A549 (cell line): Measurements from ENCODE around the gene RADIL. TPM values are rescaled to one million over a fixed set of nuclear protein-coding genes. Genes with fewer than 3 reads are reported as not detected.

Source experiments
- ATAC-seq, 2 experiments: fragments of 200-7000 bp in 1 of 2; fragments of >200 bp in 1 of 2; cut with Nextera tagmentation in 1 of 2; cut with Tn5 transposase in 1 of 2; 3 replicates each; pipeline versions ENCODE4 v1.8.0 to v1.9.1; 2018 to 2020; ENCODE audit warnings: mild to moderate bottlenecking in 1 of 2, moderate library complexity in 1 of 2
- CTCF ChIA-PET: fragments of 300-600 bp; sonication (Branson Sonifier 250); formaldehyde crosslinking; extraction: SDS; loops from one replicate; lab custom pipeline; 2021; ENCODE audit warnings: antibody characterized with exemption, inconsistent platforms; lab: Yijun Ruan, JAX
- POLR2A ChIA-PET: fragments of 350-600 bp; formaldehyde crosslinking; extraction: SDS; loops from one replicate; lab custom pipeline; 2021; ENCODE audit warnings: antibody characterized with exemption, inconsistent platforms; lab: Yijun Ruan, JAX
- DNase-seq, 2 experiments: peaks; one replicate each; pipeline versions ENCODE4 v3.0.0 to v3.0.0-alpha.2; 2011 to 2016; ENCODE audit warnings: low read depth in 1 of 2, low spot score in 1 of 2
- FAIRE-seq: peaks from 2 replicates; lab custom pipeline; 2011; peaks lifted over from hg19 to GRCh38; lab: Jason Lieb, UNC
- H3K27ac ChIP-seq, 2 experiments: fragments of >200 bp; sonication (Bioruptor Twin); formaldehyde crosslinking; 3 replicates each; pipeline ENCODE4 v1.5.1; 2016 to 2017
- H3K4me1 ChIP-seq: fragments of >200 bp; sonication (Bioruptor Twin); formaldehyde crosslinking; 3 replicates; pipeline ENCODE4 v1.6.1; 2016
- H3K4me2 ChIP-seq: fragments of >200 bp; sonication (Bioruptor Twin); formaldehyde crosslinking; 3 replicates; pipeline ENCODE4 v1.6.1; 2016
- H3K4me3 ChIP-seq: fragments of >200 bp; sonication (Bioruptor Twin); formaldehyde crosslinking; 3 replicates; pipeline ENCODE4 v1.5.1; 2016
- H3K9me3 ChIP-seq: fragments of >200 bp; sonication (Bioruptor Twin); formaldehyde crosslinking; 3 replicates; pipeline ENCODE4 v1.6.1; 2016
- BCL3 ChIP-seq: fragments of >200 bp; sonication (Bioruptor Twin); formaldehyde crosslinking; IDR thresholded peaks from 3 replicates; pipeline ENCODE4 v1.6.1; 2016
- CBX2 ChIP-seq: fragments of 200-600 bp; sonication (generic); IDR thresholded peaks from 2 replicates; pipeline ENCODE4 v1.6.1; 2016; ENCODE audit warnings: low read depth, mild to moderate bottlenecking, borderline replicate concordance
- CEBPB ChIP-seq, 2 experiments: fragments of >200 bp in 1 of 2; sonication (Bioruptor Twin) in 1 of 2; formaldehyde crosslinking in 1 of 2; IDR thresholded peaks; 2 replicates each; pipeline ENCODE4 v1.6.1; 2012 to 2016
- EHF ChIP-seq: fragments of 250-450 bp; sonication (Bioruptor Pico); IDR thresholded peaks from 2 replicates; pipeline ENCODE4 v1.5.0; 2020; ENCODE audit warnings: mild to moderate bottlenecking
- EP300 ChIP-seq, 2 experiments: fragments of >200 bp; sonication (Bioruptor Twin); formaldehyde crosslinking; IDR thresholded peaks; 2 replicates in 1 of 2; 3 replicates in 1 of 2; pipeline ENCODE4 v1.6.1; 2016 to 2017
- GATA3 ChIP-seq: IDR thresholded peaks from 2 replicates; pipeline ENCODE4 v1.6.1; 2012; ENCODE audit warnings: borderline replicate concordance
- HES2 ChIP-seq: fragments of >200 bp; sonication (Bioruptor Twin); formaldehyde crosslinking; IDR thresholded peaks from 2 replicates; pipeline ENCODE4 v1.6.1; 2016
- HEYL ChIP-seq: fragments of 250-450 bp; sonication (Bioruptor Pico); IDR thresholded peaks from 2 replicates; pipeline ENCODE4 v1.8.0; 2021; ENCODE audit warnings: mild to moderate bottlenecking, moderate library complexity
- HOXB13 ChIP-seq: fragments of 250-450 bp; sonication (Bioruptor Pico); IDR thresholded peaks from 2 replicates; pipeline ENCODE4 v1.5.0; 2020; ENCODE audit warnings: low read depth, mild to moderate bottlenecking, moderate library complexity
- JUN ChIP-seq, 2 experiments: fragments of >200 bp; sonication (Bioruptor Twin); formaldehyde crosslinking; IDR thresholded peaks; 2 replicates in 1 of 2; 3 replicates in 1 of 2; pipeline ENCODE4 v1.6.1; 2016 to 2017
- KDM5A ChIP-seq: fragments of 200-600 bp; sonication (generic); IDR thresholded peaks from 2 replicates; pipeline ENCODE4 v1.6.1; 2016; ENCODE audit warnings: antibody characterized with exemption, mild to moderate bottlenecking
- MAFK ChIP-seq: fragments of 450-650 bp; IDR thresholded peaks from 2 replicates; pipeline ENCODE4 v1.6.1; 2014; ENCODE audit not compliant: partially characterized antibody
- MAZ ChIP-seq: fragments of 150-350 bp; IDR thresholded peaks from 2 replicates; pipeline ENCODE4 v1.6.1; 2014; ENCODE audit warnings: antibody characterized with exemption, low read depth, low read length, borderline replicate concordance
- NFE2L2 ChIP-seq: fragments of 150-350 bp; conservative IDR thresholded peaks from 2 replicates; pipeline ENCODE4 v1.6.1; 2014; ENCODE audit warnings: low read length
- NR3C1 ChIP-seq: fragments of >200 bp; sonication (Bioruptor Twin); formaldehyde crosslinking; IDR thresholded peaks from 3 replicates; pipeline ENCODE4 v1.6.1; 2017
- POLR2AphosphoS2 ChIP-seq: conservative IDR thresholded peaks from 2 replicates; pipeline ENCODE4 v1.6.1; 2012; ENCODE audit warnings: low read length, improper control_type of control experiment, inconsistent platforms
- REST ChIP-seq: fragments of 200-600 bp; sonication (generic); IDR thresholded peaks from 2 replicates; pipeline ENCODE4 v1.6.1; 2016; ENCODE audit warnings: antibody characterized with exemption, mild to moderate bottlenecking, moderate library complexity
- RFX5 ChIP-seq: fragments of 450-650 bp; IDR thresholded peaks from 2 replicates; pipeline ENCODE4 v1.7.1; 2014; ENCODE audit warnings: antibody characterized with exemption, mild to moderate bottlenecking, moderate library complexity
- RNF2 ChIP-seq: fragments of 200-600 bp; sonication (generic); IDR thresholded peaks from 2 replicates; pipeline ENCODE4 v1.6.1; 2016; ENCODE audit warnings: low read depth, mild to moderate bottlenecking, antibody characterized with exemption, moderate library complexity, borderline replicate concordance
- SMC3 ChIP-seq: fragments of >200 bp; sonication (Bioruptor Twin); formaldehyde crosslinking; IDR thresholded peaks from 3 replicates; pipeline ENCODE4 v1.6.1; 2018; ENCODE audit warnings: inconsistent platforms
- TFCP2L1 ChIP-seq: fragments of 250-450 bp; sonication (Bioruptor Pico); IDR thresholded peaks from 2 replicates; pipeline ENCODE4 v1.5.0; 2021; ENCODE audit warnings: mild to moderate bottlenecking
- USF2 ChIP-seq: fragments of 450-650 bp; IDR thresholded peaks from 2 replicates; pipeline ENCODE4 v1.6.1; 2014; ENCODE audit warnings: antibody characterized with exemption
- WGBS: methylation state at CpG from one replicate; pipeline ENCODE4 v1.1.6; 2017; ENCODE audit errors: missing lambda C conversion rate; 5-methylcytosine and 5-hydroxymethylcytosine counted together
- polyA plus RNA-seq, 4 experiments: library from polyadenylated mRNA; depleted of rRNA in 3 of 4; stranded (reverse); fragments of >200 nt; fragmentation: RNase III in 1 of 4; extraction: RNeasy Plus Mini Kit Qiagen cat#74134 plus additional on column Dnase treatment in 1 of 4; gene quantifications; 2 replicates in 3 of 4; 3 replicates in 1 of 4; pipeline ENCODE4 v1.2.3, GENCODE V29; 2011 to 2017

RADIL gene
- polyA plus RNA-seq, 2 of the 4 experiments (the other 2 are of a cell fraction), result 1.0 to 1.1 TPM

- no peaks in the 10 kb centered on the region for H3K4me1 ChIP-seq
- no peak overlapping the region for H3K4me3 ChIP-seq
- DNase-seq (no peak), ATAC-seq (no peak), FAIRE-seq (no peak)
- no peak overlapping the region for H3K27ac ChIP-seq
- ChIA-PET CTCF (no interaction called here), POLR2A (no interaction called here)
- no peak overlapping the region for H3K4me2 ChIP-seq
- 91% methylated on average over 23 of the region's 23 CpGs for WGBS
- no peaks in the 10 kb centered on the region for H3K9me3 ChIP-seq
- TF ChIP-seq POLR2AphosphoS2, result no peak
- TF ChIP-seq BCL3, result no peak
- no peak for TF ChIP-seq TFCP2L1
- no peak for TF ChIP-seq EP300 (IDR thresholded peaks at IDR 0.05)
- no peak for TF ChIP-seq SMC3
- TF ChIP-seq GATA3, result no peak
- TF ChIP-seq REST, result no peak
- no peak for TF ChIP-seq HES2
- no peak for TF ChIP-seq HEYL (CRISPR knock-in tag)
- TF ChIP-seq RFX5, result no peak
- TF ChIP-seq MAZ, result no peak
- TF ChIP-seq RNF2, result no peak
- no peak for TF ChIP-seq CBX2
- no peak for TF ChIP-seq HOXB13 (CRISPR knock-in tag)
- TF ChIP-seq EHF (CRISPR knock-in tag), result no peak
- TF ChIP-seq USF2, result no peak
- no peak for TF ChIP-seq JUN (IDR thresholded peaks at IDR 0.05)
- TF ChIP-seq NFE2L2, result no peak
- TF ChIP-seq CEBPB (IDR thresholded peaks at IDR 0.05), result no peak
These were observed 12.3 kb downstream of the RADIL start for GRCh38 chr7:4871056-4871680.

GRCh38 chr7:4868493-4868892, 15.0 kb downstream of the RADIL start:
- CTCF ChIA-PET, result interaction anchor here (0.9 to 2.8 kb wide), 2 partner anchors 15 to 70 kb away, joined by 3 to 17 read pairs; partner anchors contain the start of gene RADIL
- Histone ChIP-seq H3K4me1 (no peaks in the 10 kb centered on the region), H3K27ac (no peak overlapping the region), H3K4me2 (no peak overlapping the region), H3K9me3 (no peaks in the 10 kb centered on the region), H3K4me3 (no peak overlapping the region)
- POLR2A ChIA-PET, result no interaction called here
- no peak for FAIRE-seq
- no peak for DNase-seq
- no peak for ATAC-seq
- TF ChIP-seq HOXB13 (CRISPR knock-in tag) (no peak), MAFK (no peak), NR3C1 (no peak), KDM5A (no peak), CBX2 (no peak)
- TF ChIP-seq, all 56 proteins: peak for 0
- WGBS, result 66% methylated on average over 5 of the region's 5 CpGs
